ENCODE results near the gene ZNF84. TPM values are rescaled to one million over a fixed set of nuclear protein-coding genes. Genes with fewer than 3 reads are reported as not detected.

Gene ZNF84
- total RNA-seq, 1 donor from 2014 or later: 9.2 TPM

GRCh38 chr12:133080368-133081158 is 43.3 kb downstream of the ZNF84 start, which contains the start of gene ZNF140:
TSS of gene ZNF140 (plus strand) at chr12:133080923. CDS start at chr12:133081321, 398 bp downstream.
- DNase-seq (ENCODE audit: low read depth): peak; percentile 80
- TF ChIP-seq, protein P1, sequence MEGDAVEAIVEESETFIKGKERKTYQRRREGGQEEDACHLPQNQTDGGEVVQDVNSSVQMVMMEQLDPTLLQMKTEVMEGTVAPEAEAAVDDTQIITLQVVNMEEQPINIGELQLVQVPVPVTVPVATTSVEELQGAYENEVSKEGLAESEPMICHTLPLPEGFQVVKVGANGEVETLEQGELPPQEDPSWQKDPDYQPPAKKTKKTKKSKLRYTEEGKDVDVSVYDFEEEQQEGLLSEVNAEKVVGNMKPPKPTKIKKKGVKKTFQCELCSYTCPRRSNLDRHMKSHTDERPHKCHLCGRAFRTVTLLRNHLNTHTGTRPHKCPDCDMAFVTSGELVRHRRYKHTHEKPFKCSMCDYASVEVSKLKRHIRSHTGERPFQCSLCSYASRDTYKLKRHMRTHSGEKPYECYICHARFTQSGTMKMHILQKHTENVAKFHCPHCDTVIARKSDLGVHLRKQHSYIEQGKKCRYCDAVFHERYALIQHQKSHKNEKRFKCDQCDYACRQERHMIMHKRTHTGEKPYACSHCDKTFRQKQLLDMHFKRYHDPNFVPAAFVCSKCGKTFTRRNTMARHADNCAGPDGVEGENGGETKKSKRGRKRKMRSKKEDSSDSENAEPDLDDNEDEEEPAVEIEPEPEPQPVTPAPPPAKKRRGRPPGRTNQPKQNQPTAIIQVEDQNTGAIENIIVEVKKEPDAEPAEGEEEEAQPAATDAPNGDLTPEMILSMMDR (conservative IDR thresholded peaks at IDR 0.05; ENCODE audit: low read depth, low read length): peak; percentile 16
- H3K4me3 ChIP-seq (ENCODE audit: low read depth, low read length): peak within 1 kb of the TSS; percentile 81

GRCh38 chr12:133081159-133081780 is 44.0 kb downstream of the ZNF84 start:
- H3K4me3 ChIP-seq (ENCODE audit: low read depth, low read length): peak overlapping the region; percentile 81
- DNase-seq (ENCODE audit: low read depth): no peak
- TF ChIP-seq, protein P1 (conservative IDR thresholded peaks at IDR 0.05; ENCODE audit: low read depth, low read length): no peak

DNA sequence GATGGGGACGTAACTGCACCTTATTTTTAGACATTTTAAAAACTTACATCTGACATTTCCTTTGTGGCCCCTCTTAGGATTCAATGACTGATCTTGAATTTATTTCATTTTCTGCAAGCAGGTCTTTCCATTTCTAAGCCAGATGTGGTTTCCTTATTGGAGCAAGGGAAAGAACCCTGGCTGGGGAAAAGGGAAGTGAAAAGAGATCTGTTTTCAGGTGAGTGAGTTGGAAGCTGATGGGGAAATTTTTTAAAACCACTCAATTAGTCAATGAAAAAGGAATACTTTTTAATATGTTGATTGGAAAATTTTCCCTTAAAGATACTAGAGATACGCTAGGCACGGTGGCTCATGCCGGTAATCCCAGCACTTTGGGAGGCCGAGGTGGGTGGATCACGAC is 46.0 kb downstream of the ZNF84 start:
- H3K4me3 ChIP-seq (ENCODE audit: low read depth, low read length): no peak overlapping the region
- TF ChIP-seq, protein P1 (conservative IDR thresholded peaks at IDR 0.05; ENCODE audit: low read depth, low read length): no peak
- DNase-seq (ENCODE audit: low read depth): no peak

GRCh38 chr12:133105620-133106019 is 68.3 kb downstream of the ZNF84 start:
- no peak overlapping the region for H3K4me3 ChIP-seq (ENCODE audit: low read depth, low read length)
- DNase-seq (ENCODE audit: low read depth): no peak
- TF ChIP-seq, protein P1 (conservative IDR thresholded peaks at IDR 0.05; ENCODE audit: low read depth, low read length): no peak

DNA sequence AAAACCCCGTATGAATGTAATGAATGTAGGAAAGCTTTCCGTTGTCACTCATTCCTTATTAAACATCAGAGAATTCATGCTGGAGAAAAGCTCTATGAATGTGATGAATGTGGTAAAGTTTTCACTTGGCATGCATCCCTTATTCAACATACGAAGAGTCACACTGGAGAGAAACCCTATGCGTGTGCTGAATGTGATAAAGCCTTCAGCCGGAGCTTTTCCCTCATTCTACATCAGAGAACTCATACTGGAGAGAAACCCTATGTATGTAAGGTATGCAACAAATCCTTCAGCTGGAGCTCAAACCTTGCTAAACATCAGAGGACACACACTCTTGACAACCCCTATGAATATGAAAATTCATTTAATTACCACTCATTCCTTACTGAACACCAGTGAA is 68.9 kb downstream of the ZNF84 start:
- H3K4me3 ChIP-seq (ENCODE audit: low read depth, low read length): no peak overlapping the region
- TF ChIP-seq, protein P1 (conservative IDR thresholded peaks at IDR 0.05; ENCODE audit: low read depth, low read length): no peak
- no peak for DNase-seq (ENCODE audit: low read depth)

DNA sequence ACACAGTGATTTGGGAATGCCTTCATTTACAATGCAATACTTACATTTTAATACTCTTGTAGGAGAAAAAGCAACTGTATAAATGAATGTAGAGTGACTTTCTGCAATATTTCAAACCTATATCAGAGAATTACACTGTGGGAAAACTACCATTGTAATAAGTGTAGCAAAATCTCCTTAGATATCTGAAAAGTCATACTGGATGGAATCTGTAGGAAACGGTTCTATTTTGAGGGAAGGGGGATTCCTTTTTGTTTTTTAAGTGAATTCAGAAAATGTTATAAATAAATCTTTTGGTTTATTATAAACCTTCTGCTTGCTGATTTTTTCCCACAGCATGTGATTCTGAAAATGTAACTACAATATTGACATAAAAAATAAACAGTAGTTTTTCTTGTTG is 69.8 kb downstream of the ZNF84 start:
- TF ChIP-seq, protein P1 (conservative IDR thresholded peaks at IDR 0.05; ENCODE audit: low read depth, low read length): no peak
- H3K4me3 ChIP-seq (ENCODE audit: low read depth, low read length): no peak overlapping the region
- no peak for DNase-seq (ENCODE audit: low read depth)
